ENCODE results near the gene RASD1.

RASD1 gene

GRCh38 chr17:17494499-17494869, 1.7 kb downstream of the RASD1 start:
- H3K4me3 ChIP-seq (ENCODE audit: low read length) = no peak overlapping the region
- DNase-seq (ENCODE audit: low read depth) = no peak
- TF ChIP-seq, protein P1, sequence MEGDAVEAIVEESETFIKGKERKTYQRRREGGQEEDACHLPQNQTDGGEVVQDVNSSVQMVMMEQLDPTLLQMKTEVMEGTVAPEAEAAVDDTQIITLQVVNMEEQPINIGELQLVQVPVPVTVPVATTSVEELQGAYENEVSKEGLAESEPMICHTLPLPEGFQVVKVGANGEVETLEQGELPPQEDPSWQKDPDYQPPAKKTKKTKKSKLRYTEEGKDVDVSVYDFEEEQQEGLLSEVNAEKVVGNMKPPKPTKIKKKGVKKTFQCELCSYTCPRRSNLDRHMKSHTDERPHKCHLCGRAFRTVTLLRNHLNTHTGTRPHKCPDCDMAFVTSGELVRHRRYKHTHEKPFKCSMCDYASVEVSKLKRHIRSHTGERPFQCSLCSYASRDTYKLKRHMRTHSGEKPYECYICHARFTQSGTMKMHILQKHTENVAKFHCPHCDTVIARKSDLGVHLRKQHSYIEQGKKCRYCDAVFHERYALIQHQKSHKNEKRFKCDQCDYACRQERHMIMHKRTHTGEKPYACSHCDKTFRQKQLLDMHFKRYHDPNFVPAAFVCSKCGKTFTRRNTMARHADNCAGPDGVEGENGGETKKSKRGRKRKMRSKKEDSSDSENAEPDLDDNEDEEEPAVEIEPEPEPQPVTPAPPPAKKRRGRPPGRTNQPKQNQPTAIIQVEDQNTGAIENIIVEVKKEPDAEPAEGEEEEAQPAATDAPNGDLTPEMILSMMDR (conservative IDR thresholded peaks at IDR 0.05; ENCODE audit: low read depth, low read length) = no peak

GRCh38 chr17:17493986-17494466, 2.2 kb downstream of the RASD1 start:
- TF ChIP-seq, protein P1 (conservative IDR thresholded peaks at IDR 0.05; ENCODE audit: low read depth, low read length) = no peak
- no peak for DNase-seq (ENCODE audit: low read depth)
- H3K4me3 ChIP-seq (ENCODE audit: low read length) = no peak overlapping the region

DNA sequence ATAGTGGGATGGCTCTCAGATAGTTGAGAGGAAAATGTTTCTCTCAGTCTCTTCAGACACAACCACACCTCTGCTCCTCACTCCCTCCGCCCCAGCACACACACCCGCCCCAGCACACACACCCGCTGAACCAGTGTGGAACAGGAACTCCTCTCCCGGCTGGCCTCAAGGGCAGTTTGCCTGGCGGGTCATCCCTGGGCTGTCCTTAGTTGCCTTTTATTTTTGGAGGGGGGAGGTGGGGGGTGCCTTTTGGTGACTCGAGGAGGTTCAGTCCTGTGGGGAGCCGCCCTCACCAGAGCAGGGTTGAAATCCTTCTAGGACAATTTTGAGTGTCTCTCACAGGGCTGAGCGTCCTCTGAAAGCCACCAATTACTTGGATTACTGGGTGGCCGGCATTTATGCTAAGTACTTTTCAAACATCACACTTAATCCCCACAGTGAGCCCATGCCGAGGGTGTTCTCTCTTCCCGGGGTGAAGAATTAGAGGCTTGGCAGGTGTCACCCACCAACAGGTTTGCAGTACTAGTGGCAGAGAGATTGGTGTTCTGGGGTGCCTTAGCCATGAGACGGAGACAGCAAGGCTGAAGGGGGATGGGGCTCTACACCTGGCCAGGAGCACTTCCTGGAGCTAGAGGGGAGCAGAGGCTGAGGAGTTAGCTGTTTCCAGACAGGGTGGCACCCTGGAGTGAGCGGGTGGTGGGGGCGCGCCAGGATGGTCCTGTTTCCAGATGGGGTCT, 2.8 kb downstream of the RASD1 start:
- no peak for DNase-seq (ENCODE audit: low read depth)
- no peak overlapping the region for H3K4me3 ChIP-seq (ENCODE audit: low read length)

GRCh38 chr17:17492571-17492970, 3.6 kb downstream of the RASD1 start:
- no peak for DNase-seq (ENCODE audit: low read depth)
- TF ChIP-seq, protein P1 (conservative IDR thresholded peaks at IDR 0.05; ENCODE audit: low read depth, low read length) = no peak
- H3K4me3 ChIP-seq (ENCODE audit: low read length) = no peak overlapping the region

More for the DNA sequence above, 2.8 kb downstream of the RASD1 start:
- TF ChIP-seq, protein P1 (conservative IDR thresholded peaks at IDR 0.05; ENCODE audit: low read depth, low read length) = no peak

DNA sequence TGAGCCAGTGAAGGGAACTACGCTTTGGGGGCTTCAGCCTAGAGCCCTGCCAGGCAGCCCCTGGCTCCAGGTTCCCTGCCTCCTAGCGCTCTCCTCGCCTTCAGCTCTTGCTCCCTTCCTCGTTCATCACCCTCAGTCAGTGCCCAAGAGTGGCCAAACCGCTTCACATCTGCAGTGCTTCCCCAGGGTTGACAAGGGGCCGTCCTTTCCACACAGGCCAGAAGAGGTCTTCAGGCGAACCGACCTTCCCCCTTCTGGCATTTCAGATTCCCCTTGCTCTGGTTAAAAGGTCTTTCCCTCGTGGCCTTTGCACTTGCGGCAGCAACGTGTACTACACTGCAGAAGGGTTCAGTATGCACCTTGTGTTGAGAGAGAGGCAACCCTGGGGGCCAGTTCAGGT, 4.1 kb downstream of the RASD1 start:
- TF ChIP-seq, protein P1 (conservative IDR thresholded peaks at IDR 0.05; ENCODE audit: low read depth, low read length) = no peak
- DNase-seq (ENCODE audit: low read depth) = no peak
- no peak overlapping the region for H3K4me3 ChIP-seq (ENCODE audit: low read length)

DNA sequence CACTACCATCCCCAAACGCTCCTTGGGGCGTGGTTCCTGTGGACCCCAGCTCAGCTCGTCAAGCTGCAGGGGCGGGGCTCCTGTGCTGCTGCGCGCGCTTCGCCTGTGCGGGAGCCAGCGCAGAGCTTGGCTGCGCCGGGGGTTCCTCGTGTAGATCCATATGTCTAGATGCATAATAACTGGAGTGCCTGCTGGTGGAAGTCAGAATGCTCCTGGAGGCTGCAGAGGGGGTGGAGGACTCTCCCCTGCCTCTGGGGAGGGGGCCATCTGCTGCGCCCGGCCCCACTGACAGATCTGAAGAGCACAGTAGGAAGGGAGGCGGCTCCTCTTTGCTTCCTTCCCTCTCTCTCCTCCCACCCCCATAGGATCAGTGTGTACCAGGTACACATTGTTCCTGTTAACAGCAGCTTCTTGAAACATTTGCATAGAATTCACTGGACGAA, 4.6 kb downstream of the RASD1 start:
- DNase-seq (ENCODE audit: low read depth) = no peak
- TF ChIP-seq, protein P1 (conservative IDR thresholded peaks at IDR 0.05; ENCODE audit: low read depth, low read length) = no peak
- no peak overlapping the region for H3K4me3 ChIP-seq (ENCODE audit: low read length)

DNA sequence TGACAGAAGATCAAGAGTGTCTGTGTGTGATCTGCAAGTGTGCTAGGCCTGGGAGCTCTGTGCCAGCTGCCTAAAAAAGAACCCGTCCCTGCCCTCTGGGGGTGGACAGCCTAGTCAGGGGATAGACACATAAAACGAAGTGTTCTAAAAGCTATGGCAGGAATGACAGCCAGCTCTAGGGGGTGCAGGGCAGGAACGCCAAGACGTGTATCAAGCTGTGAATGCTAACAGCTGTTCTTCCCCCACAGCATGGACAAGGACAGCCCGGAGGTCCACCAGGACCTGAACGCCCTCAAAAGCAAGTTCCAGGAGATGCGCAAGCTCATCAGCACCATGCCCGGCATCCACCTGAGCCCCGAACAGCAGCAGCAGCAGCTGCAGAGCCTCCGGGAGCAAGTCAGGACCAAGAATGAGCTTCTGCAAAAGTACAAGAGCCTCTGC, 5.1 kb downstream of the RASD1 start:
- TF ChIP-seq, protein P1 (conservative IDR thresholded peaks at IDR 0.05; ENCODE audit: low read depth, low read length) = no peak
- DNase-seq (ENCODE audit: low read depth) = no peak
- no peak overlapping the region for H3K4me3 ChIP-seq (ENCODE audit: low read length)
